ENCODE measurements around the gene LBX2.

Gene LBX2

DNA sequence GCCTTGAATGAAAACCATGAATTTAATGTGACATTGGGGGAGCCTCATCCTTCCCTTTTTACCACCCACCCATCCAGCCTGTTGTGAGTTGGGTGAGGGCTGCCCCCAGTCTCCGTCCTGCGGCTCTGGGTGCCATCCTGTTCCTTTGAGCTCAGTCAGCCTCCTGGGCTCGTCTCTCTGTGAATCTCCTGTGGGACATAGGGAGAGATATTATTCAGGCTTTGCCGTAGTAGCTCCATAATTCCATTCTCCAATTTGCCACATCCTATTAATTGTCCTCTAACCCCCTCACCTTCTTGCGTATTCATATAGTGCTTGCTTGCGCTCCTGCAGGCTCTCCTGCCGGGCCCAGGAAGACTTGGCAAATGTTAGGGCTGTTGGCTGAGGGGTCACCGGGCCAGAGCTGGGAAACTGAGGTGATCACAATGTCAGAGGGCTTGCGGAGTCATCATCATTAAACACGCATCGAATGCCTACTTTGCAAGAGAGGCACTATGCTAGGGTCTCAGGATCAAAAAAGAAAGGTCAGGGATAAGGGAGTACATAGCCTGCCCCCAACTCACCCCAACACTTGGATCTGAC is 27.3 kb upstream of the LBX2 start:
- no peak for DNase-seq (ENCODE audit: low read depth, low spot score)
- in situ Hi-C loops (cut with HindIII; ENCODE audit: low sequenced_read_pairs): no loop called here
- TF ChIP-seq, protein P1, sequence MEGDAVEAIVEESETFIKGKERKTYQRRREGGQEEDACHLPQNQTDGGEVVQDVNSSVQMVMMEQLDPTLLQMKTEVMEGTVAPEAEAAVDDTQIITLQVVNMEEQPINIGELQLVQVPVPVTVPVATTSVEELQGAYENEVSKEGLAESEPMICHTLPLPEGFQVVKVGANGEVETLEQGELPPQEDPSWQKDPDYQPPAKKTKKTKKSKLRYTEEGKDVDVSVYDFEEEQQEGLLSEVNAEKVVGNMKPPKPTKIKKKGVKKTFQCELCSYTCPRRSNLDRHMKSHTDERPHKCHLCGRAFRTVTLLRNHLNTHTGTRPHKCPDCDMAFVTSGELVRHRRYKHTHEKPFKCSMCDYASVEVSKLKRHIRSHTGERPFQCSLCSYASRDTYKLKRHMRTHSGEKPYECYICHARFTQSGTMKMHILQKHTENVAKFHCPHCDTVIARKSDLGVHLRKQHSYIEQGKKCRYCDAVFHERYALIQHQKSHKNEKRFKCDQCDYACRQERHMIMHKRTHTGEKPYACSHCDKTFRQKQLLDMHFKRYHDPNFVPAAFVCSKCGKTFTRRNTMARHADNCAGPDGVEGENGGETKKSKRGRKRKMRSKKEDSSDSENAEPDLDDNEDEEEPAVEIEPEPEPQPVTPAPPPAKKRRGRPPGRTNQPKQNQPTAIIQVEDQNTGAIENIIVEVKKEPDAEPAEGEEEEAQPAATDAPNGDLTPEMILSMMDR (IDR thresholded peaks at IDR 0.05; ENCODE audit: low read depth, low read length): no peak
- H3K4me3 ChIP-seq (ENCODE audit: low read depth, low read length): no peak overlapping the region

DNA sequence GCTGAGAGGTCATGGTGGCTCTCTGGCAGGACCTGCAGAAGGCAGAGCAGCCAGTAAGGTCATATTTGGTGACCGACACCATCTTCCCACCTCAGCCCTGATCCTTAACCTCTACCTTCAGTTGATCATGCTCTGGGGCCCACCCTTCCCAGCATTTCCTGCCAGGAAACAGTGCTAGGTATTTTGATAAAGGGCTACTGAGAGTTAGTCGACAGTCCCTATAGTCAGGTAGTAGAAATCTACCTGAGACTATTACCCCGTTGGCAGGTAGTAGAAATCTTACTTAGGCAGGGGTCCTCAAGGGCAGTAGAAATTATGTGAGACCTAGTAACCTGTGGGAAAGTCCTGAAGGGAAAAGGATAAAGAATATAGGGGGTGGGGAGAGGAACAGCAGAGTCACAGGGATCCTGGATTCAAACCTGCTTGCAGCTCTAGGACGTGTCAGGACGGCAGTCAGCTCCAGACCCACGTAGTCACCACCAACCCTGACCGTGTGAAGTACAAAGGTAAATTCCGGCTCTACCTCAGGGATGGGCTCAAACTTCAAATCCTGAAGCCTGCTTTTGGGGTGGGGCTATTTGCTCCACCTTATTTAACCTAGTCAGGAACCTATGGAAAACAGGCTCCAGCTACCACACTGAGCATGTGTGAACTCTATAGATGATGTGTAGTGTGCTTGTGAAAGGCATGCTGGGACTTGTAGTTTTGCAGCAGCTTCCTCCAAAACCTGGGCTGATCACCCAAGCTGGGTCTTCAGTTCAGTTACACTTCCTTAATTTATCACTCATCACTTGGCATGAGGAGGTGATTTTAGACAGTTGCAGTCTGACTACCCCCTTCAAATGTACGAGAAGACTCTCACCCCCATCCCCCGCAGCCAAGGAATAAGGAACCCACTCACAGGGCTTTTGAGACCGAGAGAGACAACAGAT is 26.6 kb upstream of the LBX2 start, which contains the start of gene DQX1:
DQX1 (minus strand) TSS at position 515 of the 932 bp plus-strand sequence; CDS start at position 13, 502 bp downstream.
- TF ChIP-seq, protein P1 (IDR thresholded peaks at IDR 0.05; ENCODE audit: low read depth, low read length): no peak
- no peak for DNase-seq (ENCODE audit: low read depth, low spot score)

DNA sequence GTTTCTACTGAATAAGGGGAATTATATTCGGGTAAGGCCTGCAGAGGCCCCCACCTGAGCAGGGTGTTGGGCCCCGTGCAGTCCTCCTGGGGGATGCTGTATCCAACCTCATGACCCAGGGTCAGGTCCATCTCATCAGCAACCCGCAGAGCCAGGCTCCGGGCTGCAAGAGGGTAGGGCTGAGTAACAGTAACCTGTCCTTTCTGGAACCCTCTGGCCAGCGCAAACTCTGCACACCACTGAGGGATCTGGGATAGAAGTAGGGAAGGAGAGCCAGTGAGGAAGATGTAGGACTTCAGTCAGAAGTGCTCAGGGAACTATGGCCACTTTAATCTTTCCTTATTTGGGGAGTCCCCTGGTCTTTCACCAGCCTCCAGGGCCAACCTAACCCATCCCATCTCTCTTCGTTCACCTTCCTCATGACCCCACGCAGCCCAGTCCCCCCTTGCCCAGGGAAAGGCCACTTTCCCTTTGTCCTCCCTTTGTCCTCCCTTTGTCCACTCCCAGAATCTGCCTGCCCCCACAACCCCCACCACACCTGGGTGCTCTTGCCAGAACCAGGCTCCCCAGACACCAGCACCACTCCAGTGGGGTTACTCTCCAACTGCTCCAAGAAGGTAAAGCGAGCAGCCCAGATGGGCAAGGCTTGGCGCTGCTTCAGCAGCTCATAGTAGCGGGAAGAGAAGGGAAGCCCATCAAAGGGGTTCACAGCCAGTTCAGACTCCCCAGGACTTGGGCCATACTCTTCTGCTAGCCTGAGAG is 25.7 kb upstream of the LBX2 start:
- DNase-seq (ENCODE audit: low read depth, low spot score): no peak
- H3K4me3 ChIP-seq (ENCODE audit: low read depth, low read length): no peak overlapping the region
- in situ Hi-C loops (cut with HindIII; ENCODE audit: low sequenced_read_pairs): no loop called here
- TF ChIP-seq, protein P1 (IDR thresholded peaks at IDR 0.05; ENCODE audit: low read depth, low read length): no peak

More for the DNA sequence above, 26.6 kb upstream of the LBX2 start, which contains the start of gene DQX1:
- no peak within 1 kb of the TSS for H3K4me3 ChIP-seq (ENCODE audit: low read depth, low read length)
- in situ Hi-C loops (cut with HindIII; ENCODE audit: low sequenced_read_pairs): no loop called here

DNA sequence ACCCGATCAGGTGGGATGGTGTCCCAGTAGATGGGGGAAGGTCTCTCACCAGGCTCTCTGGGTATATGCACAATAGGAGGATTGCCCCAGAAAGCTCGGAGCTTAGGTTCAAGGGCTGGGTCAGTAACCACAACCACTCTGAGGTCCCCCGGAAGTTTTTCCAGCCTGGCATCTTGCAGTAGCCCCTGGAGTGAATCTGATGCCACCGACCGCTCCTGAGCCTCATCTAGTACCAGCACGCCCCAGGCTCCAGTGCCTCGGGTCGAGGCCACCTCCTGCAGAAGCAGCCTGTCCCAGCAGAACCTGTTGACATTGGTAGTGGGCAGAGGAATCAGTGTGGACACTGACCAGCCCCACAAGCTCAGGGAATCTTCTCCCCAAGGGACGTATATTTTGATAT is 24.6 kb upstream of the LBX2 start:
- DNase-seq (ENCODE audit: low read depth, low spot score): no peak
- in situ Hi-C loops (cut with HindIII; ENCODE audit: low sequenced_read_pairs): no loop called here
- TF ChIP-seq, protein P1 (IDR thresholded peaks at IDR 0.05; ENCODE audit: low read depth, low read length): no peak
- H3K4me3 ChIP-seq (ENCODE audit: low read depth, low read length): no peak overlapping the region

DNA sequence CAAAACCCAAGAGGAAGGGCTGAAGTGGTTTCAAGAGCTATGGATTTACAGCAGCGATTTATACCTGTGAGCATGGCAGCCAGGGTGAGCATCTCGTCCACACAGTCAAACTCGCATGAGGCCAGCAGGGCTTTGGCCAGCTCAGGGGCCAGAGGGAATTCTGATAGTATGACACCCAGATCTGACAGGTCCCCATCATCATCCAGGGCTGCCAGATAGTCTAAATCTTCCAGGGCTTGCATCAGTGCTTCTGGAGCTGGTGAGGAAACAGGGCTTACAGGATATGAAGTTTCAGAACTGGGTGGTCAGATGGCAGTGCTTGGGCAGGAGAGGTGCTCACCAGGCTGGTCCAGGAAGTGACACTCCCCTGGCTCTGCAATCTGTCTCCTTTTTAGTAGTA is 23.1 kb upstream of the LBX2 start:
- TF ChIP-seq, protein P1 (IDR thresholded peaks at IDR 0.05; ENCODE audit: low read depth, low read length): no peak
- DNase-seq (ENCODE audit: low read depth, low spot score): no peak
- in situ Hi-C loops (cut with HindIII; ENCODE audit: low sequenced_read_pairs): no loop called here
- H3K4me3 ChIP-seq (ENCODE audit: low read depth, low read length): no peak overlapping the region

DNA sequence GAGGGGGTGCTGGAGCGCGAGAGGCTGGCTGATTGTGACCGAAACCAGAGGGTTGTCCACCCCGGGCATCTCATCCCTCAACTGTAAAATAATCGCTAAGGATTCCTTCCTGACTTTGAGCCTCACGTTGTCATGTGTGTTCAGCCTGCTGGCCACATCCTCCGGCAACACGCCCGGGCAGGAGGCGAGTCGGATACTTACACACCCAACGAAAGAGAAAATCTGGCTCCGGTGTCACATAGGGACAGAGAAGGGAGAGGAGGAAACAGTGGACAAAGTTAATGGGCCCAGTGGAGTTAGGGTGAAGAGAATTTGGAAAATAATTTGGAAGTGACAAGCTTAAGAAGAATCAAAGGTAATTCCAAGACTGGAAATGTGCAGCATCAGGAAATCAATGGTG is 17.2 kb upstream of the LBX2 start:
- no peak for DNase-seq (ENCODE audit: low read depth, low spot score)
- H3K4me3 ChIP-seq (ENCODE audit: low read depth, low read length): no peak overlapping the region
- in situ Hi-C loops (cut with HindIII; ENCODE audit: low sequenced_read_pairs): no loop called here
- TF ChIP-seq, protein P1 (IDR thresholded peaks at IDR 0.05; ENCODE audit: low read depth, low read length): no peak

Measured in astrocyte of the spinal cord (primary cell).